ENCODE results near the gene RBM19.

RBM19 gene

GRCh38 chr12:113776536-113776935, 189.6 kb downstream of the RBM19 start:
- no peak for DNase-seq (ENCODE audit: low spot score)

DNA sequence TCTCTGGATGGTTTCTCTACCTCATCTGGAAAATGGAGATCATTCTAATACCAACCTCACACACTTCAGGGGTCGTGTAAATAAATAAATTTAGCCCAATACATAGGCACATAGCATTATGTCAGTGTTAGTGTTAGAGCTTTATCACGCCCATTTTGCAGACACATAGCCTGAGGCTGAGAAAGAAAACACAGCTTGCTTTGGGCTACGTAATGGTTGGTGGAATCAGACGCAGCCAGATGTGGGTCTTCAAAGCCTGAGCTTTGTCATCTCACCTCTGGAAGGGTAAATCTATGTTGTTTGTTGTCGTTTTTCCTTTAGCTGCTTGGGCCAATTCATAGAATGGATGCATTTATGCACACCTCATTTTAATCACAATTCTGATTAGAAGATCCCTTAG, 191.6 kb downstream of the RBM19 start:
- no peak for DNase-seq (ENCODE audit: low spot score)

DNA sequence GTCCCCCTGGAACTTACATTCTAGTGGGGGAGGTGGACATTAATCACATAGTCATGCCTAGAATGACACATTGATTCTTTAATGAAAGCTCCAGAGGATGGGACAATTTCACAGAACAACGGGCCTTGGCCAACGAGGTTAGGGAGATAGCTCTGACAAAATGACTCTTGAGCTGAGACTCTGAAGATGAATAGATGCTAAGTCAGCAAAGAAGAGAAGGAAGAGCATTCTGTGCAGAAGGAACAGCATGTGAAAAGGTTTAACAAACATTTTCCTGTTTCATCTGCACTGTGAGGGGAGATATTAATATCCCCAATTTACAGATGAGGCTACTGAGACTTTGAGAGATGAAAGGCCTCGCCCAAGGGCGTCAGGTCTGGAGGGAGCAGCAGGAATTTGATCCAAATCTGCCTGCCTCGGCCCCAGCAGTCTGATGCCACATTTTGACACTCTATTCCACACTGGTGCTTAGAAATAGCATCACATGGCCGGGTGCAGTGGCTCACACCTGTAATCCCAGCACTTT, 193.6 kb downstream of the RBM19 start:
- DNase-seq (ENCODE audit: low spot score), result no peak

GRCh38 chr12:113770389-113770865, 195.7 kb downstream of the RBM19 start:
- DNase-seq (ENCODE audit: low spot score), result no peak

- no peak for DNase-seq (ENCODE audit: low spot score)
These were observed 196.8 kb downstream of the RBM19 start for GRCh38 chr12:113769305-113769704.

GRCh38 chr12:113768850-113769249, 197.3 kb downstream of the RBM19 start:
- no peak for DNase-seq (ENCODE audit: low spot score)

- peak; percentile 93 for DNase-seq (ENCODE audit: low spot score)
These were observed 198.9 kb downstream of the RBM19 start for GRCh38 chr12:113766879-113767878.
